Sigmoid colon (tissue), 4 donors: ENCODE measurements around the gene GLB1L3.

Source experiments
- EP300 ChIP-seq, 4 donors: sonication (generic); formaldehyde crosslinking; IDR thresholded peaks; one replicate each; pipeline ENCODE4 v1.6.1; 2017; ENCODE audit warnings: antibody characterized with exemption in 4 of 4
- TF ChIP-seq, protein P1 (sequence below), 4 experiments: fragments of 450-650 bp in 3 of 4; fragments of 200-600 bp in 1 of 4; IDR thresholded peaks; one replicate each; pipeline ENCODE4 v1.5.1; 2016 to 2019; ENCODE audit warnings: antibody characterized with exemption in 4 of 4, mild to moderate bottlenecking in 3 of 4, moderate library complexity in 2 of 4

- TF ChIP-seq, protein P1, sequence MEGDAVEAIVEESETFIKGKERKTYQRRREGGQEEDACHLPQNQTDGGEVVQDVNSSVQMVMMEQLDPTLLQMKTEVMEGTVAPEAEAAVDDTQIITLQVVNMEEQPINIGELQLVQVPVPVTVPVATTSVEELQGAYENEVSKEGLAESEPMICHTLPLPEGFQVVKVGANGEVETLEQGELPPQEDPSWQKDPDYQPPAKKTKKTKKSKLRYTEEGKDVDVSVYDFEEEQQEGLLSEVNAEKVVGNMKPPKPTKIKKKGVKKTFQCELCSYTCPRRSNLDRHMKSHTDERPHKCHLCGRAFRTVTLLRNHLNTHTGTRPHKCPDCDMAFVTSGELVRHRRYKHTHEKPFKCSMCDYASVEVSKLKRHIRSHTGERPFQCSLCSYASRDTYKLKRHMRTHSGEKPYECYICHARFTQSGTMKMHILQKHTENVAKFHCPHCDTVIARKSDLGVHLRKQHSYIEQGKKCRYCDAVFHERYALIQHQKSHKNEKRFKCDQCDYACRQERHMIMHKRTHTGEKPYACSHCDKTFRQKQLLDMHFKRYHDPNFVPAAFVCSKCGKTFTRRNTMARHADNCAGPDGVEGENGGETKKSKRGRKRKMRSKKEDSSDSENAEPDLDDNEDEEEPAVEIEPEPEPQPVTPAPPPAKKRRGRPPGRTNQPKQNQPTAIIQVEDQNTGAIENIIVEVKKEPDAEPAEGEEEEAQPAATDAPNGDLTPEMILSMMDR (IDR thresholded peaks at IDR 0.05) = no peak
- TF ChIP-seq EP300 (IDR thresholded peaks at IDR 0.05) = no peak
Observed at GRCh38 chr11:134362192-134362901, 86.2 kb downstream of the GLB1L3 start.
